Measurements from ENCODE around the gene MORN5. TPM values are rescaled to one million over a fixed set of nuclear protein-coding genes. Genes with fewer than 3 reads are reported as not detected.

The MORN5 gene
- total RNA-seq, 2 donors from 2014 or later, result 0.81 TPM; not detected in 1

- no peak overlapping the region for H3K27ac ChIP-seq (ENCODE audit: low read depth, low read length)
- H3K9ac ChIP-seq (ENCODE audit: extremely low read depth, low read length, poor library complexity, severe bottlenecking), result no peak overlapping the region
- 92 to 100% methylated on average over 5 to 7 of the region's 7 CpGs for WGBS, 2 experiments (ENCODE audit: insufficient coverage in 1 of 2, insufficient read length in 1 of 2)
- Mint-ChIP-seq H3K4me3 (no peak overlapping the region), H3K27me3 (ENCODE audit: insufficient read depth) (peaks cover 6% of the 10 kb centered on the region), H3K27ac (no peak overlapping the region), H3K4me1 (no peaks in the 10 kb centered on the region), H3K36me3 (ENCODE audit: low read depth) (no peaks in the 10 kb centered on the region), H3K9me3 (no peaks in the 10 kb centered on the region)
- TF ChIP-seq, protein P1, sequence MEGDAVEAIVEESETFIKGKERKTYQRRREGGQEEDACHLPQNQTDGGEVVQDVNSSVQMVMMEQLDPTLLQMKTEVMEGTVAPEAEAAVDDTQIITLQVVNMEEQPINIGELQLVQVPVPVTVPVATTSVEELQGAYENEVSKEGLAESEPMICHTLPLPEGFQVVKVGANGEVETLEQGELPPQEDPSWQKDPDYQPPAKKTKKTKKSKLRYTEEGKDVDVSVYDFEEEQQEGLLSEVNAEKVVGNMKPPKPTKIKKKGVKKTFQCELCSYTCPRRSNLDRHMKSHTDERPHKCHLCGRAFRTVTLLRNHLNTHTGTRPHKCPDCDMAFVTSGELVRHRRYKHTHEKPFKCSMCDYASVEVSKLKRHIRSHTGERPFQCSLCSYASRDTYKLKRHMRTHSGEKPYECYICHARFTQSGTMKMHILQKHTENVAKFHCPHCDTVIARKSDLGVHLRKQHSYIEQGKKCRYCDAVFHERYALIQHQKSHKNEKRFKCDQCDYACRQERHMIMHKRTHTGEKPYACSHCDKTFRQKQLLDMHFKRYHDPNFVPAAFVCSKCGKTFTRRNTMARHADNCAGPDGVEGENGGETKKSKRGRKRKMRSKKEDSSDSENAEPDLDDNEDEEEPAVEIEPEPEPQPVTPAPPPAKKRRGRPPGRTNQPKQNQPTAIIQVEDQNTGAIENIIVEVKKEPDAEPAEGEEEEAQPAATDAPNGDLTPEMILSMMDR (conservative IDR thresholded peaks at IDR 0.05), result no peak
- no peak for DNase-seq
- H3K36me3 ChIP-seq (ENCODE audit: control insufficient read depth, insufficient read depth, low read length), result no peaks in the 10 kb centered on the region
- H3K27me3 ChIP-seq (ENCODE audit: control insufficient read depth, insufficient read depth, low read length, poor library complexity, severe bottlenecking), result no peaks in the 10 kb centered on the region
- no peaks in the 10 kb centered on the region for H3K4me1 ChIP-seq (ENCODE audit: control insufficient read depth, insufficient read depth, low read length)
- no peak overlapping the region for H3K4me3 ChIP-seq (ENCODE audit: low read length)
- H3K9me3 ChIP-seq (ENCODE audit: control insufficient read depth, low read length), result no peaks in the 10 kb centered on the region
Measured at GRCh38 chr9:122200960-122201595, 41.4 kb downstream of the MORN5 start.

DNA sequence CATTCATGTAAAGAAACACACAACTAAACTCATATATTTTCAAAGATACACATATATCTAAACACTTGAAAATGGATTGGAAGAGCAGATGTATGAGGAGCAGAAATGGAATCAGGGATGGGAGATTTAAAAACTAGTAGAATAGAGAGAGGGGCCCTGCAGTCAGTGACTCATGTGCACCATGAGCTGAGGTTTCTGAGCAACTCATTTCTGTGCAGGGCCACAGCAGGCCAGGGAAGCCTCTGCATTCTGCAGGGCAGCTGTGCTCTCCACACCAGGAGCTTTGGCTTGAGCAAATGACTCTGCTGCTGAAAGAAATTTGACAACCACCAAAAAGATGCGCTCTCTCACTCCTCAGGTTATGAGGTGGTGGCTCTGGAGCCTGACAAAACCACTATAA, 41.9 kb downstream of the MORN5 start:
- Histone ChIP-seq H3K9me3 (ENCODE audit: control insufficient read depth, low read length) (no peaks in the 10 kb centered on the region), H3K4me1 (ENCODE audit: control insufficient read depth, insufficient read depth, low read length) (no peaks in the 10 kb centered on the region), H3K9ac (ENCODE audit: extremely low read depth, low read length, poor library complexity, severe bottlenecking) (no peak overlapping the region), H3K36me3 (ENCODE audit: control insufficient read depth, insufficient read depth, low read length) (no peaks in the 10 kb centered on the region), H3K4me3 (ENCODE audit: low read length) (no peak overlapping the region), H3K27me3 (ENCODE audit: control insufficient read depth, insufficient read depth, low read length, poor library complexity, severe bottlenecking) (no peaks in the 10 kb centered on the region), H3K27ac (ENCODE audit: low read depth, low read length) (no peak overlapping the region)
- Mint-ChIP-seq H3K36me3 (ENCODE audit: low read depth) (no peaks in the 10 kb centered on the region), H3K27ac (no peak overlapping the region), H3K9me3 (no peaks in the 10 kb centered on the region), H3K27me3 (ENCODE audit: insufficient read depth) (peaks cover 6% of the 10 kb centered on the region), H3K4me1 (no peaks in the 10 kb centered on the region), H3K4me3 (no peak overlapping the region)
- TF ChIP-seq, protein P1 (conservative IDR thresholded peaks at IDR 0.05), result no peak
- DNase-seq, result no peak
- WGBS, 2 experiments (ENCODE audit: insufficient coverage in 1 of 2, insufficient read length in 1 of 2), result 94 to 100% methylated on average over 1 of the region's 1 CpG

DNA sequence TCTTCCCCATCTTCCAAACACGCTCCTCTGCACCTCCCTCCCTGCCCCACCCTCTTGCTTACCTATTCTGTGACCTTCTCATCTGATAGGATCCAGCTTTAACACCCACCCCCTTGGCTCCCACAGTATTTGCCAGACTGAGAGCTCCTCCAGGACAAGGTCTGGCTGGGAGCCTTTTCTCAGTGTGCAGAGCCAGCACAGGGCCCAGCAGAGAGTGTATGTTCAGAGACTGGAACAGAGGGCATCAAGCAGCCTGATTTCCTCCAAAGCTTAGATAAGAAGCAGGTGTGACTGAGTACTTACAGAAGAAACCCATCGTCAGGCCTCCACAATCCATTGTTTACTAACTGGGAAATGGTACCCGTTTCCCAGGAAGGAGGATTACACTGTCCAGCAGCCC, 42.4 kb downstream of the MORN5 start:
- no peaks in the 10 kb centered on the region for H3K4me1 ChIP-seq (ENCODE audit: control insufficient read depth, insufficient read depth, low read length)
- no peak overlapping the region for H3K27ac ChIP-seq (ENCODE audit: low read depth, low read length)
- no peaks in the 10 kb centered on the region for H3K36me3 Mint-ChIP-seq (ENCODE audit: low read depth)
- no peaks in the 10 kb centered on the region for H3K4me1 Mint-ChIP-seq
- H3K9me3 ChIP-seq (ENCODE audit: control insufficient read depth, low read length), result no peaks in the 10 kb centered on the region
- no peak overlapping the region for H3K4me3 Mint-ChIP-seq
- WGBS, 2 experiments (ENCODE audit: insufficient coverage in 1 of 2, insufficient read length in 1 of 2), result 92 to 97% methylated on average over 3 of the region's 3 CpGs
- no peak overlapping the region for H3K9ac ChIP-seq (ENCODE audit: extremely low read depth, low read length, poor library complexity, severe bottlenecking)
- no peaks in the 10 kb centered on the region for H3K36me3 ChIP-seq (ENCODE audit: control insufficient read depth, insufficient read depth, low read length)
- H3K27me3 Mint-ChIP-seq (ENCODE audit: insufficient read depth), result peaks cover 6% of the 10 kb centered on the region
- H3K27me3 ChIP-seq (ENCODE audit: control insufficient read depth, insufficient read depth, low read length, poor library complexity, severe bottlenecking), result no peaks in the 10 kb centered on the region
- H3K4me3 ChIP-seq (ENCODE audit: low read length), result no peak overlapping the region
- no peak for DNase-seq
- no peak overlapping the region for H3K27ac Mint-ChIP-seq
- H3K9me3 Mint-ChIP-seq, result no peaks in the 10 kb centered on the region
- TF ChIP-seq, protein P1 (conservative IDR thresholded peaks at IDR 0.05), result no peak

All from endodermal cell (in vitro differentiated cells).